ENCODE results near the gene SPRED3. TPM values are rescaled to one million over a fixed set of nuclear protein-coding genes. Genes with fewer than 3 reads are reported as not detected.
"Not testable (repeated sequence)": the region's sequence is repeated elsewhere in the genome, so short reads cannot be mapped to it uniquely, and the experiment has no call there.

Gene SPRED3
- total RNA-seq, 2 experiments from 2014 or later, result 1.2 to 1.8 TPM

- H3K4me1 Mint-ChIP-seq, result peaks cover 19% of the 10 kb centered on the region
- no peaks in the 10 kb centered on the region for H3K9me3 Mint-ChIP-seq
- no peak for DNase-seq
- POLR2A ChIA-PET, result no interaction called here
- CTCF ChIA-PET, result interaction anchor here (3.1 kb wide), 1 partner anchor 13 kb away, joined by 13 read pairs; the partner anchor contains the start of gene PSMD8
- no peaks in the 10 kb centered on the region for H3K36me3 Mint-ChIP-seq (ENCODE audit: low read depth)
- H3K4me3 Mint-ChIP-seq, result peak overlapping the region; percentile 81
- peaks cover 36% of the 10 kb centered on the region for H3K27me3 Mint-ChIP-seq
- H3K27ac Mint-ChIP-seq, result no peak overlapping the region
Observed at GRCh38 chr19:38360839-38361631, 27.5 kb upstream of the SPRED3 start.

- H3K4me3 Mint-ChIP-seq, result peak overlapping the region; percentile 81
- no peaks in the 10 kb centered on the region for H3K9me3 Mint-ChIP-seq
- peaks cover 34% of the 10 kb centered on the region for H3K27me3 Mint-ChIP-seq
- POLR2A ChIA-PET, result no interaction called here
- DNase-seq, result peak; percentile 78
- H3K36me3 Mint-ChIP-seq (ENCODE audit: low read depth), result no peaks in the 10 kb centered on the region
- peak overlapping the region; percentile 31 for H3K27ac Mint-ChIP-seq
- CTCF ChIA-PET, result interaction anchor here (0.6 to 3.1 kb wide), 2 partner anchors 12 to 516 kb away, joined by 3 to 13 read pairs; partner anchors contain the start of genes PSMD8 and RINL
- H3K4me1 Mint-ChIP-seq, result peaks cover 19% of the 10 kb centered on the region
Observed at GRCh38 chr19:38361633-38362075, 26.8 kb upstream of the SPRED3 start.

- Mint-ChIP-seq H3K4me3 (peak overlapping the region; percentile 81), H3K36me3 (ENCODE audit: low read depth) (no peaks in the 10 kb centered on the region), H3K4me1 (peaks cover 19% of the 10 kb centered on the region), H3K27ac (peak overlapping the region; percentile 54), H3K27me3 (peaks cover 34% of the 10 kb centered on the region), H3K9me3 (no peaks in the 10 kb centered on the region)
- peak; percentile 90 for DNase-seq
- ChIA-PET CTCF (interaction anchor here (0.6 to 3.1 kb wide), 3 partner anchors 12 to 516 kb away, joined by 3 to 13 read pairs (median 3); partner anchors contain the start of genes PSMD8 and RINL), POLR2A (no interaction called here)
Observed at GRCh38 chr19:38362076-38362945, 26.2 kb upstream of the SPRED3 start.

GRCh38 chr19:38362946-38363688, 25.4 kb upstream of the SPRED3 start:
- POLR2A ChIA-PET; H3K27ac Mint-ChIP-seq; H3K36me3 Mint-ChIP-seq (ENCODE audit: low read depth); H3K9me3 Mint-ChIP-seq; DNase-seq: not testable (repeated sequence)
- CTCF ChIA-PET, result interaction anchor here (0.6 to 3.1 kb wide), 2 partner anchors 11 to 444 kb away, joined by 3 to 13 read pairs; partner anchors contain the start of gene PSMD8
- peaks cover 19% of the 10 kb centered on the region for H3K4me1 Mint-ChIP-seq
- H3K4me3 Mint-ChIP-seq, result peak overlapping the region; percentile 81
- H3K27me3 Mint-ChIP-seq, result peaks cover 32% of the 10 kb centered on the region

GRCh38 chr19:38367041-38367440, 21.5 kb upstream of the SPRED3 start:
- ChIA-PET POLR2A (no interaction called here), CTCF (no interaction called here)
- H3K9me3 Mint-ChIP-seq, result no peaks in the 10 kb centered on the region
- H3K27ac Mint-ChIP-seq, result no peak overlapping the region
- H3K27me3 Mint-ChIP-seq, result no peaks in the 10 kb centered on the region
- H3K4me3 Mint-ChIP-seq, result no peak overlapping the region
- no peak for DNase-seq
- H3K4me1 Mint-ChIP-seq, result peaks cover 6% of the 10 kb centered on the region
- no peaks in the 10 kb centered on the region for H3K36me3 Mint-ChIP-seq (ENCODE audit: low read depth)

- Mint-ChIP-seq H3K36me3 (ENCODE audit: low read depth) (no peaks in the 10 kb centered on the region), H3K27ac (no peak overlapping the region), H3K27me3 (no peaks in the 10 kb centered on the region), H3K9me3 (no peaks in the 10 kb centered on the region), H3K4me1 (peaks cover 6% of the 10 kb centered on the region), H3K4me3 (no peak overlapping the region)
- CTCF ChIA-PET, result no interaction called here
- DNase-seq, result no peak
- POLR2A ChIA-PET, result no interaction called here
Observed at GRCh38 chr19:38369584-38369983, 18.9 kb upstream of the SPRED3 start.

- Mint-ChIP-seq H3K27me3 (no peaks in the 10 kb centered on the region), H3K36me3 (ENCODE audit: low read depth) (peaks cover 5% of the 10 kb centered on the region), H3K9me3 (no peaks in the 10 kb centered on the region), H3K4me3 (no peak overlapping the region), H3K4me1 (peaks cover 12% of the 10 kb centered on the region), H3K27ac (no peak overlapping the region)
- DNase-seq, result no peak
- POLR2A ChIA-PET, result no interaction called here
- CTCF ChIA-PET, result no interaction called here
Observed at GRCh38 chr19:38370299-38370698, 18.2 kb upstream of the SPRED3 start.

GRCh38 chr19:38371081-38371480, 17.4 kb upstream of the SPRED3 start:
- CTCF ChIA-PET, result no interaction called here
- Mint-ChIP-seq H3K9me3 (no peaks in the 10 kb centered on the region), H3K4me3 (no peak overlapping the region), H3K4me1 (peaks cover 19% of the 10 kb centered on the region), H3K36me3 (ENCODE audit: low read depth) (peaks cover 8% of the 10 kb centered on the region), H3K27ac (no peak overlapping the region), H3K27me3 (no peaks in the 10 kb centered on the region)
- DNase-seq, result no peak
- POLR2A ChIA-PET, result no interaction called here

GRCh38 chr19:38373907-38374331, 14.6 kb upstream of the SPRED3 start:
- peaks cover 28% of the 10 kb centered on the region for H3K4me1 Mint-ChIP-seq
- peak overlapping the region; percentile 98 for H3K4me3 Mint-ChIP-seq
- no peaks in the 10 kb centered on the region for H3K9me3 Mint-ChIP-seq
- ChIA-PET POLR2A (interaction anchor here (0.6 to 1.3 kb wide), 3 partner anchors 22 to 413 kb away, joined by 3 to 6 read pairs (median 4); no protein-coding TSS in a partner anchor), CTCF (interaction anchor here (0.6 to 1.9 kb wide), 16 partner anchors 8 to 557 kb away, joined by 3 to 13 read pairs (median 4); partner anchors contain the start of genes CATSPERG, FAM98C, GGN and MRPS12)
- H3K36me3 Mint-ChIP-seq (ENCODE audit: low read depth), result peaks cover 23% of the 10 kb centered on the region
- H3K27ac Mint-ChIP-seq, result peak overlapping the region; percentile 97
- DNase-seq, result no peak
- no peaks in the 10 kb centered on the region for H3K27me3 Mint-ChIP-seq

- no peaks in the 10 kb centered on the region for H3K9me3 Mint-ChIP-seq
- H3K36me3 Mint-ChIP-seq (ENCODE audit: low read depth), result peaks cover 29% of the 10 kb centered on the region
- POLR2A ChIA-PET, result interaction anchor here (0.6 to 1.3 kb wide), 3 partner anchors 21 to 413 kb away, joined by 3 to 6 read pairs (median 4); no protein-coding TSS in a partner anchor
- peak; percentile 99 for DNase-seq
- CTCF ChIA-PET, result interaction anchor here (0.6 to 1.9 kb wide), 17 partner anchors 8 to 556 kb away, joined by 3 to 13 read pairs (median 4); partner anchors contain the start of genes CATSPERG, FAM98C, GGN and MRPS12
- peak within 1 kb of the TSS; percentile 98 for H3K4me3 Mint-ChIP-seq
- H3K4me1 Mint-ChIP-seq, result peaks cover 28% of the 10 kb centered on the region
- peak within 1 kb of the TSS; percentile 97 for H3K27ac Mint-ChIP-seq
- H3K27me3 Mint-ChIP-seq, result no peaks in the 10 kb centered on the region
Observed at GRCh38 chr19:38374332-38375097, 14.0 kb upstream of the SPRED3 start, which contains the start of gene PSMD8. Gene PSMD8 (plus strand): TSS chr19:38374571. CDS start chr19:38374602, 31 bp downstream.

GRCh38 chr19:38375098-38375493, 13.4 kb upstream of the SPRED3 start:
- Mint-ChIP-seq H3K36me3 (ENCODE audit: low read depth) (peaks cover 33% of the 10 kb centered on the region), H3K4me3 (peak overlapping the region; percentile 98), H3K4me1 (peaks cover 28% of the 10 kb centered on the region), H3K27ac (peak overlapping the region; percentile 97), H3K27me3 (no peaks in the 10 kb centered on the region), H3K9me3 (no peaks in the 10 kb centered on the region)
- CTCF ChIA-PET, result interaction anchor here (1.0 to 1.9 kb wide), 4 partner anchors 129 to 262 kb away, joined by 3 to 5 read pairs (median 4); no protein-coding TSS in a partner anchor
- POLR2A ChIA-PET, result interaction anchor here (1.3 kb wide), 1 partner anchor 20 kb away, joined by 4 read pairs; no protein-coding TSS in a partner anchor
- no peak for DNase-seq

Measured in activated CD4-positive, alpha-beta T cell treated with anti-CD3 and anti-CD28 coated beads, Interleukin-2, amount 10 ng/mL, durations not matched to agents 7 days and 5 days (primary cell).